ENCODE measurements around the gene MAP2.

- TF ChIP-seq, protein P1, sequence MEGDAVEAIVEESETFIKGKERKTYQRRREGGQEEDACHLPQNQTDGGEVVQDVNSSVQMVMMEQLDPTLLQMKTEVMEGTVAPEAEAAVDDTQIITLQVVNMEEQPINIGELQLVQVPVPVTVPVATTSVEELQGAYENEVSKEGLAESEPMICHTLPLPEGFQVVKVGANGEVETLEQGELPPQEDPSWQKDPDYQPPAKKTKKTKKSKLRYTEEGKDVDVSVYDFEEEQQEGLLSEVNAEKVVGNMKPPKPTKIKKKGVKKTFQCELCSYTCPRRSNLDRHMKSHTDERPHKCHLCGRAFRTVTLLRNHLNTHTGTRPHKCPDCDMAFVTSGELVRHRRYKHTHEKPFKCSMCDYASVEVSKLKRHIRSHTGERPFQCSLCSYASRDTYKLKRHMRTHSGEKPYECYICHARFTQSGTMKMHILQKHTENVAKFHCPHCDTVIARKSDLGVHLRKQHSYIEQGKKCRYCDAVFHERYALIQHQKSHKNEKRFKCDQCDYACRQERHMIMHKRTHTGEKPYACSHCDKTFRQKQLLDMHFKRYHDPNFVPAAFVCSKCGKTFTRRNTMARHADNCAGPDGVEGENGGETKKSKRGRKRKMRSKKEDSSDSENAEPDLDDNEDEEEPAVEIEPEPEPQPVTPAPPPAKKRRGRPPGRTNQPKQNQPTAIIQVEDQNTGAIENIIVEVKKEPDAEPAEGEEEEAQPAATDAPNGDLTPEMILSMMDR (conservative IDR thresholded peaks at IDR 0.05; ENCODE audit: low read length): no peak
- TF ChIP-seq EZH2phosphoT487 (IDR thresholded peaks at IDR 0.05; ENCODE audit: borderline replicate concordance, low read depth, low read length): no peak
These were observed 344.7 kb downstream of the MAP2 start for GRCh38 chr2:209768557-209768956.

Data from OCI-LY7 (cell line).